ENCODE measurements around the gene RAB8A. TPM values are rescaled to one million over a fixed set of nuclear protein-coding genes. Genes with fewer than 3 reads are reported as not detected.

RAB8A gene
- total RNA-seq, 1 experiment from 2014 or later: 103 TPM

- no peak overlapping the region for H2BK5ac ChIP-seq (ENCODE audit: insufficient read length, low read length)
- no peaks in the 10 kb centered on the region for H3K9me3 ChIP-seq (ENCODE audit: control insufficient read depth, low read depth, low read length)
- H3K23ac ChIP-seq (ENCODE audit: insufficient read length, low read depth, low read length): no peak overlapping the region
- H2AFZ ChIP-seq (ENCODE audit: low read length): no peak overlapping the region
- Mint-ChIP-seq H3K27ac (no peak overlapping the region), H3K4me3 (no peak overlapping the region), H3K27me3 (ENCODE audit: low read depth) (no peaks in the 10 kb centered on the region), H3K36me3 (ENCODE audit: insufficient read depth in 1 of 3, low read depth in 3 of 3) (peaks cover 60 to 92% (median 83%) of the 10 kb centered on the region in 3 experiments), H3K9me3 (no peaks in the 10 kb centered on the region; a peak in 1 of 5 replicates), H3K4me1 (peaks cover 4 to 14% of the 10 kb centered on the region in 2 experiments)
- no peaks in the 10 kb centered on the region for H4K20me1 ChIP-seq (ENCODE audit: control insufficient read depth, insufficient read depth, insufficient read length)
- WGBS (ENCODE audit: extremely low coverage, insufficient read length, low lambda C conversion rate): no CpG with 5 or more reads among the region's 11 CpGs
- no peak overlapping the region for H2BK120ac ChIP-seq (ENCODE audit: low read depth, low read length, poor library complexity, severe bottlenecking)
- H4K5ac ChIP-seq (ENCODE audit: insufficient read length, low read depth, low read length): no peak overlapping the region
- peaks cover 2% of the 10 kb centered on the region for H3K4me1 ChIP-seq (ENCODE audit: insufficient read depth, low read length)
- H3K18ac ChIP-seq (ENCODE audit: insufficient read length, low read depth, low read length): no peak overlapping the region
- no peak for DNase-seq
- H3K4me2 ChIP-seq (ENCODE audit: insufficient read depth, insufficient read length, low read length): no peak overlapping the region
- H2BK20ac ChIP-seq (ENCODE audit: low read depth, low read length, poor library complexity, severe bottlenecking): no peak overlapping the region
- no peaks in the 10 kb centered on the region for H3K23me2 ChIP-seq (ENCODE audit: insufficient read length, low read depth, low read length, poor library complexity, severe bottlenecking)
- peaks cover 4% of the 10 kb centered on the region for H3K79me1 ChIP-seq (ENCODE audit: insufficient read depth, low read depth, low read length, poor library complexity, severe bottlenecking)
- no peak overlapping the region for H3K9ac ChIP-seq (ENCODE audit: extremely low read depth, insufficient read length, low read length)
- H3K27ac ChIP-seq (ENCODE audit: insufficient read length, low read depth, low read length): no peak overlapping the region
- H3K4ac ChIP-seq (ENCODE audit: low read depth, low read length): no peak overlapping the region
- H2BK15ac ChIP-seq (ENCODE audit: low read depth, low read length): no peak overlapping the region
- no peak overlapping the region for H2AK5ac ChIP-seq (ENCODE audit: insufficient read length, low read length)
- H3K27me3 ChIP-seq (ENCODE audit: insufficient read depth, low read length): no peaks in the 10 kb centered on the region
- H3K56ac ChIP-seq (ENCODE audit: insufficient read length, low read depth, low read length): no peak overlapping the region
- no peak overlapping the region for H2BK12ac ChIP-seq (ENCODE audit: insufficient read length, low read depth, low read length)
- no peak overlapping the region for H4K8ac ChIP-seq (replicated peaks; ENCODE audit: insufficient read length, low read depth, low read length)
- no peak overlapping the region for H3K14ac ChIP-seq (ENCODE audit: insufficient read depth, low read length)
- no peak overlapping the region for H3T11ph ChIP-seq (ENCODE audit: low read length)
- no peak overlapping the region for H4K91ac ChIP-seq (ENCODE audit: insufficient read length, low read depth, low read length)
- H3K79me2 ChIP-seq (ENCODE audit: insufficient read depth, low read length): peaks cover 21% of the 10 kb centered on the region; the same call in 1 of the 2 replicates
- TF ChIP-seq, protein P1, sequence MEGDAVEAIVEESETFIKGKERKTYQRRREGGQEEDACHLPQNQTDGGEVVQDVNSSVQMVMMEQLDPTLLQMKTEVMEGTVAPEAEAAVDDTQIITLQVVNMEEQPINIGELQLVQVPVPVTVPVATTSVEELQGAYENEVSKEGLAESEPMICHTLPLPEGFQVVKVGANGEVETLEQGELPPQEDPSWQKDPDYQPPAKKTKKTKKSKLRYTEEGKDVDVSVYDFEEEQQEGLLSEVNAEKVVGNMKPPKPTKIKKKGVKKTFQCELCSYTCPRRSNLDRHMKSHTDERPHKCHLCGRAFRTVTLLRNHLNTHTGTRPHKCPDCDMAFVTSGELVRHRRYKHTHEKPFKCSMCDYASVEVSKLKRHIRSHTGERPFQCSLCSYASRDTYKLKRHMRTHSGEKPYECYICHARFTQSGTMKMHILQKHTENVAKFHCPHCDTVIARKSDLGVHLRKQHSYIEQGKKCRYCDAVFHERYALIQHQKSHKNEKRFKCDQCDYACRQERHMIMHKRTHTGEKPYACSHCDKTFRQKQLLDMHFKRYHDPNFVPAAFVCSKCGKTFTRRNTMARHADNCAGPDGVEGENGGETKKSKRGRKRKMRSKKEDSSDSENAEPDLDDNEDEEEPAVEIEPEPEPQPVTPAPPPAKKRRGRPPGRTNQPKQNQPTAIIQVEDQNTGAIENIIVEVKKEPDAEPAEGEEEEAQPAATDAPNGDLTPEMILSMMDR (conservative IDR thresholded peaks at IDR 0.05): no peak
Measured at GRCh38 chr19:16084067-16084685, 27.5 kb upstream of the RAB8A start.

All from H9 (cell line).